Endothelial cell (in vitro differentiated cells): ENCODE data around the gene GOLGA6A. TPM values are rescaled to one million over a fixed set of nuclear protein-coding genes. Genes with fewer than 3 reads are reported as not detected.

Experiments used
- DNase-seq: peaks from one replicate; pipeline ENCODE4 v3.0.0; 2021; ENCODE audit warnings: low spot score
- H3K27ac Mint-ChIP-seq: one replicate; pipeline ENCODE4 v1.8.0; 2021; ENCODE audit warnings: mixed read lengths, inconsistent platforms; ENCODE audit not compliant: unreplicated experiment
- H3K27me3 Mint-ChIP-seq: one replicate; pipeline ENCODE4 v1.8.0; 2021; ENCODE audit warnings: mild to moderate bottlenecking, moderate library complexity, mixed read lengths, inconsistent platforms; ENCODE audit not compliant: unreplicated experiment
- H3K36me3 Mint-ChIP-seq: one replicate; pipeline ENCODE4 v1.8.0; 2021; ENCODE audit warnings: mild to moderate bottlenecking, low read depth, mixed read lengths, inconsistent platforms; ENCODE audit not compliant: unreplicated experiment
- H3K4me1 Mint-ChIP-seq: one replicate; pipeline ENCODE4 v1.8.0; 2021; ENCODE audit warnings: mild to moderate bottlenecking, mixed read lengths, inconsistent platforms; ENCODE audit not compliant: unreplicated experiment
- H3K4me3 Mint-ChIP-seq: one replicate; pipeline ENCODE4 v1.8.0; 2021; ENCODE audit warnings: mild to moderate bottlenecking, mixed read lengths, inconsistent platforms; ENCODE audit not compliant: unreplicated experiment
- H3K9me3 Mint-ChIP-seq: one replicate; pipeline ENCODE4 v1.8.0; 2021; ENCODE audit warnings: mixed read lengths, inconsistent platforms; ENCODE audit not compliant: unreplicated experiment
- CTCF ChIP-seq: fragments of 200-600 bp; sonication (generic); IDR thresholded peaks from one replicate; pipeline ENCODE4 v1.5.0; 2021; ENCODE audit warnings: antibody characterized with exemption; ENCODE audit not compliant: unreplicated experiment
- total RNA-seq: library from RNA; stranded (reverse); fragmentation: NEBNext Ultra II Directional; extraction: Animal tissue kit (Norgen Biotek cat#: 25700); gene quantifications from one replicate; pipeline ENCODE4 v1.2.1, GENCODE V29; 2021; ENCODE audit not compliant: unreplicated experiment

Gene GOLGA6A
- total RNA-seq, 1 donor from 2014 or later = 0.85 TPM

- no peak for TF ChIP-seq CTCF
- Mint-ChIP-seq H3K27ac (peak overlapping the region; percentile 57), H3K9me3 (no peaks in the 10 kb centered on the region), H3K27me3 (peaks cover 11% of the 10 kb centered on the region), H3K4me3 (peak overlapping the region; percentile 56), H3K36me3 (peaks cover 40% of the 10 kb centered on the region), H3K4me1 (peaks cover 17% of the 10 kb centered on the region)
- no peak for DNase-seq
These were observed 50.3 kb downstream of the GOLGA6A start for GRCh38 chr15:74032046-74032445.

- peak overlapping the region; percentile 28 for H3K4me3 Mint-ChIP-seq
- H3K27ac Mint-ChIP-seq = no peak overlapping the region
- TF ChIP-seq CTCF = no peak
- DNase-seq = no peak
- no peaks in the 10 kb centered on the region for H3K9me3 Mint-ChIP-seq
- H3K27me3 Mint-ChIP-seq = peaks cover 2% of the 10 kb centered on the region
- H3K36me3 Mint-ChIP-seq = peaks cover 37% of the 10 kb centered on the region
- peaks cover 8% of the 10 kb centered on the region for H3K4me1 Mint-ChIP-seq
These were observed 53.7 kb downstream of the GOLGA6A start for GRCh38 chr15:74028646-74029045.

GRCh38 chr15:74027688-74028087 is 54.7 kb downstream of the GOLGA6A start:
- peaks cover 2% of the 10 kb centered on the region for H3K27me3 Mint-ChIP-seq
- peaks cover 8% of the 10 kb centered on the region for H3K4me1 Mint-ChIP-seq
- no peak overlapping the region for H3K27ac Mint-ChIP-seq
- TF ChIP-seq CTCF = no peak
- no peaks in the 10 kb centered on the region for H3K9me3 Mint-ChIP-seq
- peaks cover 40% of the 10 kb centered on the region for H3K36me3 Mint-ChIP-seq
- no peak overlapping the region for H3K4me3 Mint-ChIP-seq
- DNase-seq = no peak

GRCh38 chr15:74025436-74025835 is 56.9 kb downstream of the GOLGA6A start:
- H3K36me3 Mint-ChIP-seq = peaks cover 46% of the 10 kb centered on the region
- TF ChIP-seq CTCF = no peak
- peaks cover 7% of the 10 kb centered on the region for H3K27me3 Mint-ChIP-seq
- DNase-seq = no peak
- H3K9me3 Mint-ChIP-seq = no peaks in the 10 kb centered on the region
- no peak overlapping the region for H3K4me3 Mint-ChIP-seq
- H3K4me1 Mint-ChIP-seq = peaks cover 13% of the 10 kb centered on the region
- no peak overlapping the region for H3K27ac Mint-ChIP-seq

- no peak overlapping the region for H3K27ac Mint-ChIP-seq
- H3K4me1 Mint-ChIP-seq = peaks cover 15% of the 10 kb centered on the region
- peak overlapping the region; percentile 44 for H3K4me3 Mint-ChIP-seq
- peaks cover 9% of the 10 kb centered on the region for H3K27me3 Mint-ChIP-seq
- H3K36me3 Mint-ChIP-seq = peaks cover 48% of the 10 kb centered on the region
- H3K9me3 Mint-ChIP-seq = no peaks in the 10 kb centered on the region
- DNase-seq = no peak
- no peak for TF ChIP-seq CTCF
These were observed 57.7 kb downstream of the GOLGA6A start for GRCh38 chr15:74024687-74025086.
